Mesendoderm (in vitro differentiated cells): ENCODE measurements around the gene CENPV.

ENCODE experiments used
- DNase-seq: peaks from one replicate; pipeline ENCODE4 v3.0.0; 2013
- H2AK5ac ChIP-seq: 2 replicates; pipeline ENCODE4 v1.6.1; 2013; ENCODE audit warnings: low read length, inconsistent platforms
- H2BK120ac ChIP-seq: 2 replicates; pipeline ENCODE4 v1.6.1; 2013; ENCODE audit warnings: low read depth, mild to moderate bottlenecking, low read length, moderate library complexity, mixed read lengths
- H2BK15ac ChIP-seq: replicated peaks from 2 replicates; pipeline ENCODE4 v1.6.1; 2013; ENCODE audit warnings: low read depth, mild to moderate bottlenecking, moderate library complexity
- H2BK5ac ChIP-seq: 2 replicates; pipeline ENCODE4 v1.6.1; 2013; ENCODE audit warnings: low read length, inconsistent platforms
- H3K18ac ChIP-seq: 2 replicates; pipeline ENCODE4 v1.6.1; 2013; ENCODE audit warnings: mild to moderate bottlenecking, low read length, mixed read lengths
- H3K23ac ChIP-seq: one replicate; pipeline ENCODE4 v1.6.1; 2013; ENCODE audit warnings: low read length
- H3K27ac ChIP-seq: 2 replicates; pipeline ENCODE4 v1.5.1; 2013; ENCODE audit warnings: low read depth, mild to moderate bottlenecking, inconsistent platforms, low read length, moderate library complexity
- H3K27me3 ChIP-seq: 2 replicates; pipeline ENCODE4 v1.6.1; 2013; ENCODE audit warnings: low read length, control low read depth, mild to moderate bottlenecking, inconsistent platforms; ENCODE audit not compliant: insufficient read depth, poor library complexity
- H3K36me3 ChIP-seq: 2 replicates; pipeline ENCODE4 v1.6.1; 2013; ENCODE audit warnings: low read length, inconsistent platforms; ENCODE audit not compliant: control insufficient read depth, insufficient read depth
- H3K4ac ChIP-seq: one replicate; pipeline ENCODE4 v1.6.1; 2013; ENCODE audit warnings: low read depth, mild to moderate bottlenecking, low read length, moderate library complexity
- H3K4me1 ChIP-seq: 2 replicates; pipeline ENCODE4 v1.6.1; 2013; ENCODE audit warnings: low read depth, low read length, inconsistent platforms; ENCODE audit not compliant: control insufficient read depth
- H3K4me2 ChIP-seq: 2 replicates; pipeline ENCODE4 v1.6.1; 2013; ENCODE audit warnings: low read length
- H3K4me3 ChIP-seq: 2 replicates; pipeline ENCODE4 v1.5.1; 2013; ENCODE audit warnings: mild to moderate bottlenecking, low read length
- H3K56ac ChIP-seq: one replicate; pipeline ENCODE4 v1.6.1; 2013; ENCODE audit warnings: low read length
- H3K79me1 ChIP-seq: 2 replicates; pipeline ENCODE4 v1.6.1; 2013; ENCODE audit warnings: low read length, inconsistent platforms
- H3K79me2 ChIP-seq: 2 replicates; pipeline ENCODE4 v1.6.1; 2013; ENCODE audit warnings: mild to moderate bottlenecking, low read length; ENCODE audit not compliant: control insufficient read depth, insufficient read depth
- H3K9ac ChIP-seq: 2 replicates; pipeline ENCODE4 v1.6.1; 2013; ENCODE audit warnings: low read length, inconsistent platforms
- H4K5ac ChIP-seq: one replicate; pipeline ENCODE4 v1.6.1; 2013; ENCODE audit warnings: low read length
- H4K8ac ChIP-seq: one replicate; pipeline ENCODE4 v1.6.1; 2013; ENCODE audit warnings: low read depth, mild to moderate bottlenecking, control low read depth, low read length, moderate library complexity
- WGBS: extraction: QIAGEN DNeasy Blood & Tissue Kit; methylation state at CpG from one replicate; pipeline ENCODE4 v1.1.7; 2013; ENCODE audit warnings: low lambda C conversion rate, missing lambda C conversion rate; ENCODE audit not compliant: insufficient coverage; ENCODE audit errors: extremely low coverage; 5-methylcytosine and 5-hydroxymethylcytosine counted together

CENPV gene

GRCh38 chr17:16338391-16338790 is 14.9 kb downstream of the CENPV start:
- DNase-seq = no peak
- Histone ChIP-seq H4K5ac (no peak overlapping the region), H3K27me3 (no peaks in the 10 kb centered on the region), H3K79me1 (no peaks in the 10 kb centered on the region), H4K8ac (no peak overlapping the region), H3K4me2 (no peak overlapping the region), H3K56ac (no peak overlapping the region), H3K79me2 (no peaks in the 10 kb centered on the region), H2BK15ac (no peak overlapping the region), H3K36me3 (peaks cover 3% of the 10 kb centered on the region), H3K4me1 (no peaks in the 10 kb centered on the region), H3K18ac (no peak overlapping the region), H2BK5ac (no peak overlapping the region), H3K27ac (no peak overlapping the region), H3K4ac (no peak overlapping the region), H3K9ac (no peak overlapping the region), H3K23ac (no peak overlapping the region), H2AK5ac (no peak overlapping the region), H3K4me3 (no peak overlapping the region), H2BK120ac (no peak overlapping the region)
- no CpG with 5 or more reads among the region's 3 CpGs for WGBS

GRCh38 chr17:16329519-16330271 is 23.6 kb downstream of the CENPV start:
- H4K8ac ChIP-seq = no peak overlapping the region
- WGBS = no CpG with 5 or more reads among the region's 11 CpGs
- H3K4me1 ChIP-seq = no peaks in the 10 kb centered on the region

GRCh38 chr17:16328997-16329396 is 24.3 kb downstream of the CENPV start:
- no peak overlapping the region for H2BK120ac ChIP-seq
- no CpG with 5 or more reads among the region's 1 CpG for WGBS

More at GRCh38 chr17:16329519-16330271, 23.6 kb downstream of the CENPV start:
- Histone ChIP-seq H3K27me3 (no peaks in the 10 kb centered on the region), H2BK120ac (no peak overlapping the region), H2BK15ac (no peak overlapping the region), H3K56ac (no peak overlapping the region), H3K4me2 (no peak overlapping the region), H2BK5ac (no peak overlapping the region), H3K27ac (no peak overlapping the region), H3K23ac (no peak overlapping the region), H3K4me3 (no peak overlapping the region), H3K9ac (no peak overlapping the region), H3K36me3 (peaks cover 9% of the 10 kb centered on the region), H3K79me1 (no peaks in the 10 kb centered on the region), H2AK5ac (no peak overlapping the region), H4K5ac (no peak overlapping the region), H3K79me2 (no peaks in the 10 kb centered on the region), H3K4ac (no peak overlapping the region), H3K18ac (no peak overlapping the region)
- DNase-seq = no peak

GRCh38 chr17:16327018-16327417 is 26.3 kb downstream of the CENPV start:
- WGBS = no CpG with 5 or more reads among the region's 3 CpGs
- H3K4me3 ChIP-seq = no peak overlapping the region
- no peak overlapping the region for H3K4me2 ChIP-seq
- no peak overlapping the region for H3K56ac ChIP-seq
- no peak overlapping the region for H2AK5ac ChIP-seq
- no peak overlapping the region for H3K23ac ChIP-seq
- H4K8ac ChIP-seq = no peak overlapping the region
- no peaks in the 10 kb centered on the region for H3K27me3 ChIP-seq
- H3K4ac ChIP-seq = no peak overlapping the region
- no peak overlapping the region for H3K27ac ChIP-seq
- H3K18ac ChIP-seq = no peak overlapping the region
- no peaks in the 10 kb centered on the region for H3K4me1 ChIP-seq
- peaks cover 9% of the 10 kb centered on the region for H3K36me3 ChIP-seq
- H3K79me2 ChIP-seq = no peaks in the 10 kb centered on the region
- H3K79me1 ChIP-seq = no peaks in the 10 kb centered on the region
- H2BK120ac ChIP-seq = no peak overlapping the region
- no peak overlapping the region for H2BK5ac ChIP-seq
- H3K9ac ChIP-seq = no peak overlapping the region
- DNase-seq = no peak
- H2BK15ac ChIP-seq = no peak overlapping the region
- no peak overlapping the region for H4K5ac ChIP-seq

More at GRCh38 chr17:16328997-16329396, 24.3 kb downstream of the CENPV start:
- no peak overlapping the region for H3K23ac ChIP-seq
- H3K4me3 ChIP-seq = no peak overlapping the region
- H3K79me1 ChIP-seq = no peaks in the 10 kb centered on the region
- H3K4ac ChIP-seq = no peak overlapping the region
- H3K56ac ChIP-seq = no peak overlapping the region
- H3K4me2 ChIP-seq = no peak overlapping the region
- peak; percentile 22 for DNase-seq
- H3K18ac ChIP-seq = no peak overlapping the region
- H3K27ac ChIP-seq = no peak overlapping the region
- H3K27me3 ChIP-seq = no peaks in the 10 kb centered on the region
- H3K9ac ChIP-seq = no peak overlapping the region
- H2BK15ac ChIP-seq = no peak overlapping the region
- H3K4me1 ChIP-seq = no peaks in the 10 kb centered on the region
- no peak overlapping the region for H4K8ac ChIP-seq
- H3K36me3 ChIP-seq = peaks cover 9% of the 10 kb centered on the region
- no peak overlapping the region for H4K5ac ChIP-seq
- no peak overlapping the region for H2BK5ac ChIP-seq
- no peak overlapping the region for H2AK5ac ChIP-seq
- no peaks in the 10 kb centered on the region for H3K79me2 ChIP-seq

- no peak overlapping the region for H3K56ac ChIP-seq
- WGBS = no CpG with 5 or more reads among the region's 1 CpG
- H3K79me1 ChIP-seq = no peaks in the 10 kb centered on the region
- no peak overlapping the region for H3K27ac ChIP-seq
- H3K18ac ChIP-seq = no peak overlapping the region
- no peak overlapping the region for H2BK15ac ChIP-seq
- H3K4me2 ChIP-seq = no peak overlapping the region
- no peaks in the 10 kb centered on the region for H3K27me3 ChIP-seq
- H3K36me3 ChIP-seq = peaks cover 9% of the 10 kb centered on the region
- H2BK5ac ChIP-seq = no peak overlapping the region
- no peak overlapping the region for H3K4ac ChIP-seq
- H4K5ac ChIP-seq = no peak overlapping the region
- no peak for DNase-seq
- no peak overlapping the region for H4K8ac ChIP-seq
- no peak overlapping the region for H3K9ac ChIP-seq
- no peak overlapping the region for H2AK5ac ChIP-seq
- no peak overlapping the region for H2BK120ac ChIP-seq
- H3K4me1 ChIP-seq = no peaks in the 10 kb centered on the region
- H3K4me3 ChIP-seq = no peak overlapping the region
- no peak overlapping the region for H3K23ac ChIP-seq
- H3K79me2 ChIP-seq = no peaks in the 10 kb centered on the region
Observed at GRCh38 chr17:16325964-16326363, 27.3 kb downstream of the CENPV start.

GRCh38 chr17:16322636-16323035 is 30.6 kb downstream of the CENPV start:
- Histone ChIP-seq H3K79me1 (no peaks in the 10 kb centered on the region), H3K18ac (no peak overlapping the region), H3K4me2 (no peak overlapping the region), H2BK120ac (no peak overlapping the region), H4K5ac (no peak overlapping the region), H3K56ac (no peak overlapping the region), H3K79me2 (no peaks in the 10 kb centered on the region), H3K27ac (no peak overlapping the region), H3K4me3 (no peak overlapping the region), H3K36me3 (peaks cover 9% of the 10 kb centered on the region), H3K4ac (no peak overlapping the region), H3K23ac (no peak overlapping the region), H3K27me3 (no peaks in the 10 kb centered on the region), H2AK5ac (no peak overlapping the region), H4K8ac (no peak overlapping the region), H3K9ac (no peak overlapping the region), H3K4me1 (no peaks in the 10 kb centered on the region), H2BK5ac (no peak overlapping the region), H2BK15ac (no peak overlapping the region)
- WGBS = no CpG with 5 or more reads among the region's 3 CpGs
- DNase-seq = no peak
